Lower lobe of right lung (tissue), 2 donors: ENCODE data around the gene SF3A2. TPM values are rescaled to one million over a fixed set of nuclear protein-coding genes. Genes with fewer than 3 reads are reported as not detected.
A peak's percentile ranks its signal among the peaks of the same experiment; 100 is the strongest.

Source experiments
- ATAC-seq, 2 donors: fragments of 200-7000 bp; cut with Tn5 transposase; one replicate each; pipeline ENCODE4 v1.9.1; 2020 to 2022; ENCODE audit warnings: mild to moderate bottlenecking in 2 of 2, moderate library complexity in 2 of 2
- DNase-seq: peaks from one replicate; pipeline ENCODE4 v3.0.0-alpha.2; 2020
- H3K27ac ChIP-seq: fragments of 200-600 bp; one replicate; pipeline ENCODE4 v1.8.0; 2022
- H3K27me3 ChIP-seq: fragments of 200-600 bp; one replicate; pipeline ENCODE4 v1.8.0; 2022; ENCODE audit warnings: low read depth
- H3K36me3 ChIP-seq: fragments of 200-600 bp; one replicate; pipeline ENCODE4 v1.8.0; 2022; ENCODE audit warnings: mild to moderate bottlenecking
- H3K4me1 ChIP-seq: fragments of 200-600 bp; one replicate; pipeline ENCODE4 v1.8.0; 2022
- H3K4me3 ChIP-seq: fragments of 200-600 bp; one replicate; pipeline ENCODE4 v1.8.0; 2022; ENCODE audit warnings: mild to moderate bottlenecking
- H3K9me3 ChIP-seq: fragments of 200-600 bp; one replicate; pipeline ENCODE4 v1.8.0; 2022
- intact Hi-C: fragments of 100-400 bp; cut with DNase I; formaldehyde crosslinking; loops from one replicate; pipeline ENCODE4 v1.11.0; 2022
- total RNA-seq: library from RNA; stranded (reverse); fragmentation: NEBNext Ultra II Directional; extraction: Animal tissue kit (Norgen Biotek cat#: 25700); gene quantifications from one replicate; pipeline ENCODE4 v1.2.1, GENCODE V29; 2021
- TF ChIP-seq, protein P1 (sequence below): fragments of 200-600 bp; IDR thresholded peaks from one replicate; pipeline ENCODE4 v1.8.0; 2022; ENCODE audit warnings: antibody characterized with exemption, mild to moderate bottlenecking
- donor health status: DM: no; HTN: yes; CAD: no; lungs with severe emphysema.

SF3A2 gene
- total RNA-seq, 1 donor from 2014 or later = 55.6 TPM

- Histone ChIP-seq H3K9me3 (no peaks in the 10 kb centered on the region), H3K36me3 (peaks cover 62% of the 10 kb centered on the region), H3K4me1 (peaks cover 18% of the 10 kb centered on the region), H3K4me3 (no peak overlapping the region), H3K27ac (no peak overlapping the region), H3K27me3 (no peaks in the 10 kb centered on the region)
- ATAC-seq (no peak), DNase-seq (no peak)
- TF ChIP-seq, protein P1, sequence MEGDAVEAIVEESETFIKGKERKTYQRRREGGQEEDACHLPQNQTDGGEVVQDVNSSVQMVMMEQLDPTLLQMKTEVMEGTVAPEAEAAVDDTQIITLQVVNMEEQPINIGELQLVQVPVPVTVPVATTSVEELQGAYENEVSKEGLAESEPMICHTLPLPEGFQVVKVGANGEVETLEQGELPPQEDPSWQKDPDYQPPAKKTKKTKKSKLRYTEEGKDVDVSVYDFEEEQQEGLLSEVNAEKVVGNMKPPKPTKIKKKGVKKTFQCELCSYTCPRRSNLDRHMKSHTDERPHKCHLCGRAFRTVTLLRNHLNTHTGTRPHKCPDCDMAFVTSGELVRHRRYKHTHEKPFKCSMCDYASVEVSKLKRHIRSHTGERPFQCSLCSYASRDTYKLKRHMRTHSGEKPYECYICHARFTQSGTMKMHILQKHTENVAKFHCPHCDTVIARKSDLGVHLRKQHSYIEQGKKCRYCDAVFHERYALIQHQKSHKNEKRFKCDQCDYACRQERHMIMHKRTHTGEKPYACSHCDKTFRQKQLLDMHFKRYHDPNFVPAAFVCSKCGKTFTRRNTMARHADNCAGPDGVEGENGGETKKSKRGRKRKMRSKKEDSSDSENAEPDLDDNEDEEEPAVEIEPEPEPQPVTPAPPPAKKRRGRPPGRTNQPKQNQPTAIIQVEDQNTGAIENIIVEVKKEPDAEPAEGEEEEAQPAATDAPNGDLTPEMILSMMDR = no peak
- intact Hi-C loops = no loop called here
These were observed 4.1 kb upstream of the SF3A2 start for GRCh38 chr19:2232286-2233151.

GRCh38 chr19:2233601-2234280, 2.9 kb upstream of the SF3A2 start:
- DNase-seq (no peak), ATAC-seq (no peak)
- Histone ChIP-seq H3K4me1 (peaks cover 30% of the 10 kb centered on the region), H3K4me3 (no peak overlapping the region), H3K27ac (no peak overlapping the region), H3K36me3 (peaks cover 53% of the 10 kb centered on the region), H3K9me3 (no peaks in the 10 kb centered on the region), H3K27me3 (no peaks in the 10 kb centered on the region)
- TF ChIP-seq, protein P1 = no peak
- intact Hi-C loops = no loop called here

GRCh38 chr19:2234996-2235380, 1.6 kb upstream of the SF3A2 start:
- peaks cover 40% of the 10 kb centered on the region for H3K36me3 ChIP-seq
- no peaks in the 10 kb centered on the region for H3K27me3 ChIP-seq
- DNase-seq = no peak
- H3K27ac ChIP-seq = peak overlapping the region; percentile 99
- TF ChIP-seq, protein P1 = no peak
- ATAC-seq = no peak
- no peaks in the 10 kb centered on the region for H3K9me3 ChIP-seq
- intact Hi-C loops = no loop called here
- peaks cover 43% of the 10 kb centered on the region for H3K4me1 ChIP-seq
- peak overlapping the region; percentile 99 for H3K4me3 ChIP-seq

DNA sequence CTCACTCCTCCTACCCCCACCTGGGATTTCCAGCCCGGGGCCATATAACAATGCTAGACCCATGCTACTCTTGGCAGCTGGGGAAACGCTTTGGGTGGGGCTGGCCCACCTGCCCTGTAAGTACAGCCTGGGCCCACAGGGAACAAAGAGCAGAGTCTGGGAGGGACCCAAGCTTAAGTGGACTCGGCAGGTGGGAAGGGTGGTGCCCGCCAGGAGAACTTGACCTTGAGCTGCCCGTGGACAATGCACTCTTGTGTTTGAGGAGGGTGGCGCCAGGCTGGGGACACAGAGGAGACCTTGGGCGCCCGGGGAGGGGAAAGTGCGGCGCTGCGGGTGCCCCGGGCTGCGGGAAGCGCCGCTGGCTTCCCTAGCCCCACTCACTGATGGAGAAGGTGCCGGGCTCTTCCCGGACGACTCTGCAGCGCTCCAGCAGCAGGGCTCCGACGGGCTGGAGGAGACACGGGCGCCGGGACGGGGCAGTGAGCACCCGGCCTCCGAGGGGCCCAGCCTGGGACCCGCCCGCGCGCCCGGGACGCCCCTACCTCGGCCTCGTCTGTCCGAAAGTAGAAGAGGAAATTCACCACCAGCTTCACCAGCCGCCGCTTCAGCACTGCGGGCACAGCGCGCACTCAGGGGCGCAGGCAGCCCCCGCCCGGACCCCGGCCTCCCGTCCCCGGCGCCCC, 1.1 kb upstream of the SF3A2 start:
- Histone ChIP-seq H3K9me3 (no peaks in the 10 kb centered on the region), H3K36me3 (peaks cover 35% of the 10 kb centered on the region), H3K27ac (peak overlapping the region; percentile 99), H3K4me3 (peak overlapping the region; percentile 99), H3K27me3 (no peaks in the 10 kb centered on the region), H3K4me1 (peaks cover 48% of the 10 kb centered on the region)
- TF ChIP-seq, protein P1 = no peak
- DNase-seq (peak; percentile 76), ATAC-seq (peak; percentile 31 to 41)
- intact Hi-C loops = no loop called here

DNA sequence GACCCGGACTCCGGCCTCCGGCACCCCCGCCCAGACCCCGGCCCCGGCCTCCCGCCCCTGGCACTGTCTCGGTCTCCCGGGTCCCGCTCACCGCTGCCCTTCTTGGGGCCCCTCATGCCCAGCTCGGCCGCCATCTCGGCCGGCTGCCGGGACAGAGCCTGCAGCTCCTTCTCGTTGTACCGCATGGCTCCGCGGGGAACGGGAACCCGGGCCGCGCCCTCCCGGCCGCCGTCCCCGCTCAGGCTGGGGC, 635 bp upstream of the SF3A2 start:
- Histone ChIP-seq H3K4me3 (peak overlapping the region; percentile 99), H3K36me3 (peaks cover 30% of the 10 kb centered on the region), H3K27ac (peak overlapping the region; percentile 99), H3K27me3 (no peaks in the 10 kb centered on the region), H3K9me3 (no peaks in the 10 kb centered on the region), H3K4me1 (peaks cover 53% of the 10 kb centered on the region)
- intact Hi-C loops = no loop called here
- no peak for ATAC-seq
- no peak for DNase-seq
- TF ChIP-seq, protein P1 = no peak
